Smooth muscle cell (in vitro differentiated cells): Measurements from ENCODE around the gene INMT. TPM values are rescaled to one million over a fixed set of nuclear protein-coding genes. Genes with fewer than 3 reads are reported as not detected.
"Not testable (repeated sequence)": the region's sequence is repeated elsewhere in the genome, so short reads cannot be mapped to it uniquely, and the experiment has no call there.

Source experiments
- DNase-seq: peaks from one replicate; lab custom pipeline; 2025; ENCODE audit not compliant: unreplicated experiment; lab: John Stamatoyannopoulos, UW
- H2AFZ ChIP-seq: fragments of 200-600 bp; sonication (generic); 2 replicates; pipeline ENCODE4 v1.6.0; 2016; ENCODE audit warnings: antibody characterized with exemption, low read depth, mild to moderate bottlenecking
- H3F3A ChIP-seq: fragments of 200-600 bp; sonication (generic); 2 replicates; pipeline ENCODE4 v1.6.0; 2017; ENCODE audit warnings: antibody characterized with exemption, low read depth
- H3K27ac ChIP-seq: fragments of 200-600 bp; sonication (generic); 2 replicates; pipeline ENCODE4 v1.5.1; 2016; ENCODE audit warnings: low read depth, mild to moderate bottlenecking
- H3K27me3 ChIP-seq: fragments of 200-600 bp; sonication (generic); 2 replicates; pipeline ENCODE4 v1.6.1; 2016; ENCODE audit warnings: low read depth, mild to moderate bottlenecking
- H3K36me3 ChIP-seq: fragments of 200-600 bp; sonication (generic); 2 replicates; pipeline ENCODE4 v1.5.1; 2016; ENCODE audit warnings: low read depth
- H3K4me1 ChIP-seq: fragments of 200-600 bp; sonication (generic); 2 replicates; pipeline ENCODE4 v1.5.1; 2016; ENCODE audit warnings: low read depth
- H3K4me2 ChIP-seq: fragments of 200-600 bp; sonication (generic); 2 replicates; pipeline ENCODE4 v1.6.0; 2016; ENCODE audit warnings: mild to moderate bottlenecking
- H3K4me3 ChIP-seq: fragments of 200-600 bp; sonication (generic); 2 replicates; pipeline ENCODE4 v1.5.1; 2016; ENCODE audit warnings: mild to moderate bottlenecking
- H3K79me2 ChIP-seq: fragments of 200-600 bp; sonication (generic); 2 replicates; pipeline ENCODE4 v1.6.0; 2016; ENCODE audit warnings: low read depth, mild to moderate bottlenecking
- H3K9ac ChIP-seq: fragments of 200-600 bp; sonication (generic); 2 replicates; pipeline ENCODE4 v1.6.0; 2016; ENCODE audit warnings: low read depth
- H3K9me3 ChIP-seq: fragments of 200-600 bp; sonication (generic); replicated peaks from 2 replicates; pipeline ENCODE4 v1.5.1; 2016; ENCODE audit warnings: low read depth
- H4K20me1 ChIP-seq: fragments of 200-600 bp; sonication (generic); 2 replicates; pipeline ENCODE4 v1.6.0; 2016; ENCODE audit warnings: low read depth
- WGBS: methylation state at CpG from one replicate; pipeline ENCODE4 v1.1.7; 2016; ENCODE audit warnings: low lambda C conversion rate; 5-methylcytosine and 5-hydroxymethylcytosine counted together
- polyA plus RNA-seq: library from polyadenylated mRNA; unstranded; fragments of >200 nt; fragmentation: Nextera tagmentation; extraction: Ambion mirVana; gene quantifications from 2 replicates; pipeline ENCODE4 v1.2.1, GENCODE V29; 2016
- total RNA-seq: library from RNA; depleted of rRNA; stranded (reverse); fragments of >200 nt; gene quantifications from 2 replicates; pipeline ENCODE4 v1.2.3, GENCODE V29; 2014
- TF ChIP-seq, protein P1 (sequence below): fragments of 200-600 bp; sonication (generic); IDR thresholded peaks from 2 replicates; pipeline ENCODE4 v1.5.1; 2017; ENCODE audit warnings: borderline replicate concordance, mild to moderate bottlenecking, antibody characterized with exemption; ENCODE audit not compliant: insufficient read depth, poor library complexity, severe bottlenecking

Gene INMT
- total and polyA plus RNA-seq, 2 experiments from 2014 or later: 2.3 to 4.0 TPM

- DNase-seq: no peak
- no peak overlapping the region for H3K27ac ChIP-seq
- no peaks in the 10 kb centered on the region for H4K20me1 ChIP-seq
- H3F3A ChIP-seq: no peaks in the 10 kb centered on the region
- no peak overlapping the region for H2AFZ ChIP-seq
- no peak overlapping the region for H3K4me2 ChIP-seq
- WGBS: 87% methylated on average over 2 of the region's 2 CpGs
- H3K36me3 ChIP-seq: no peaks in the 10 kb centered on the region
- no peaks in the 10 kb centered on the region for H3K9me3 ChIP-seq
- H3K4me3 ChIP-seq: no peak overlapping the region
- TF ChIP-seq, protein P1, sequence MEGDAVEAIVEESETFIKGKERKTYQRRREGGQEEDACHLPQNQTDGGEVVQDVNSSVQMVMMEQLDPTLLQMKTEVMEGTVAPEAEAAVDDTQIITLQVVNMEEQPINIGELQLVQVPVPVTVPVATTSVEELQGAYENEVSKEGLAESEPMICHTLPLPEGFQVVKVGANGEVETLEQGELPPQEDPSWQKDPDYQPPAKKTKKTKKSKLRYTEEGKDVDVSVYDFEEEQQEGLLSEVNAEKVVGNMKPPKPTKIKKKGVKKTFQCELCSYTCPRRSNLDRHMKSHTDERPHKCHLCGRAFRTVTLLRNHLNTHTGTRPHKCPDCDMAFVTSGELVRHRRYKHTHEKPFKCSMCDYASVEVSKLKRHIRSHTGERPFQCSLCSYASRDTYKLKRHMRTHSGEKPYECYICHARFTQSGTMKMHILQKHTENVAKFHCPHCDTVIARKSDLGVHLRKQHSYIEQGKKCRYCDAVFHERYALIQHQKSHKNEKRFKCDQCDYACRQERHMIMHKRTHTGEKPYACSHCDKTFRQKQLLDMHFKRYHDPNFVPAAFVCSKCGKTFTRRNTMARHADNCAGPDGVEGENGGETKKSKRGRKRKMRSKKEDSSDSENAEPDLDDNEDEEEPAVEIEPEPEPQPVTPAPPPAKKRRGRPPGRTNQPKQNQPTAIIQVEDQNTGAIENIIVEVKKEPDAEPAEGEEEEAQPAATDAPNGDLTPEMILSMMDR: no peak
- no peak overlapping the region for H3K9ac ChIP-seq
- H3K79me2 ChIP-seq: no peaks in the 10 kb centered on the region
- no peaks in the 10 kb centered on the region for H3K27me3 ChIP-seq
- H3K4me1 ChIP-seq: no peaks in the 10 kb centered on the region
These were observed 34.8 kb upstream of the INMT start for GRCh38 chr7:30717181-30717580.

DNA sequence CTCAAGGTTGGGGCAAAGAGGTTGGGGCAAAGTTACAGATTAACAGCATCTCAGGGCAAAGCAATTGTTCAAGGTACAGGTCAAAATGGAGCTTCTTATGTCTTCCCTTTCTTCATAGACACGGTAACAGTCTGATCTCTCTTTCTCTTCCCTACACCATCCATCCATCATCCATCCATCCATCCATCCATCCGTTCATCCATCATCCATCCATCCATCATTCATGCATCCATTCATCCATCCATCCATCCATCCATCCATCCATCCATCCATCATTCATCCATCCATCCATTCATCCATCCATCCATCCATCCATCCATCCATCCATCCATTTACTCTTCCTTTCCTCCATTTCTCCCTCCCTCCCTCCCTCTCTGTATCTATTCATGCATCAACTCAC, 32.5 kb upstream of the INMT start:
- H3K4me3 ChIP-seq, DNase-seq, H3K27ac ChIP-seq, H3K9me3 ChIP-seq, H3K4me2 ChIP-seq, H3F3A ChIP-seq, H2AFZ ChIP-seq, H3K9ac ChIP-seq, H3K27me3 ChIP-seq, H3K36me3 ChIP-seq, H4K20me1 ChIP-seq, H3K79me2 ChIP-seq, H3K4me1 ChIP-seq: not testable (repeated sequence)
- 94% methylated on average over 2 of the region's 2 CpGs for WGBS

- Histone ChIP-seq H3K79me2 (no peaks in the 10 kb centered on the region), H3K36me3 (no peaks in the 10 kb centered on the region), H3F3A (no peaks in the 10 kb centered on the region), H3K4me3 (no peak overlapping the region), H3K4me1 (no peaks in the 10 kb centered on the region), H3K9ac (no peak overlapping the region), H2AFZ (no peak overlapping the region), H3K4me2 (no peak overlapping the region), H3K27ac (no peak overlapping the region), H3K27me3 (no peaks in the 10 kb centered on the region), H4K20me1 (no peaks in the 10 kb centered on the region), H3K9me3 (no peaks in the 10 kb centered on the region)
- DNase-seq: no peak
- TF ChIP-seq, protein P1: no peak
- 72% methylated on average over 1 of the region's 1 CpG for WGBS
These were observed 30.7 kb upstream of the INMT start for GRCh38 chr7:30721211-30721610.

DNA sequence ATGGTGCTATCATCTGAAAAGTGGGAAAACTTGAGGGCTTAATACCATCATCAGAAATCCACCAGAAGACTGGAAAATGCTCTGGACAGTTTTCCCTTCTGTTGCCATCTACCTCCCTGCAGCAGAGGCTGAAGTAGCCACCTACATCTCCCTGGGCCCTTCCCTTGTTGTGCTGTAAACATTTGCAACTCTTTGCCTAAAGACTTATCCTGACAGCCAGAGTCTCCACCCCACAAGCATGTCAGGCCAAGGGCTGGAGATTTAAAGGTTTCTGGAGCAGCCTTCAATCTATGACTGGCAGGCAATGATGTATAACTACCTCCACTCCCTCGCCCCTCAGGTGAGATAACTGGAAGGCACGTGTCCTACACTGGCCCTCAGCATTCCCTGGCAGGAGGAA, 29.7 kb upstream of the INMT start:
- H3K9ac ChIP-seq: no peak overlapping the region
- no peaks in the 10 kb centered on the region for H3K79me2 ChIP-seq
- H3K4me2 ChIP-seq: no peak overlapping the region
- no peaks in the 10 kb centered on the region for H3F3A ChIP-seq
- DNase-seq: no peak
- no peaks in the 10 kb centered on the region for H3K27me3 ChIP-seq
- no peaks in the 10 kb centered on the region for H3K4me1 ChIP-seq
- no peak overlapping the region for H3K4me3 ChIP-seq
- H3K9me3 ChIP-seq: no peaks in the 10 kb centered on the region
- WGBS: 85% methylated on average over 2 of the region's 2 CpGs
- no peak overlapping the region for H3K27ac ChIP-seq
- no peaks in the 10 kb centered on the region for H3K36me3 ChIP-seq
- H2AFZ ChIP-seq: no peak overlapping the region
- no peaks in the 10 kb centered on the region for H4K20me1 ChIP-seq
- TF ChIP-seq, protein P1: no peak
